H1 (cell line): Measurements from ENCODE around the gene YIPF1. TPM values are rescaled to one million over a fixed set of nuclear protein-coding genes. Genes with fewer than 3 reads are reported as not detected.

Experiments
- ASH2L ChIP-seq: fragments of 200-600, 300-600 bp; sonication (generic); IDR thresholded peaks from one replicate; pipeline ENCODE4 v1.7.1; 2017; ENCODE audit warnings: low read length
- CHD7 ChIP-seq: fragments of 300-600 bp; sonication (generic); IDR thresholded peaks from 2 replicates; pipeline ENCODE4 v1.7.1; 2012; ENCODE audit warnings: low read length, moderate library complexity, mild to moderate bottlenecking, inconsistent platforms; ENCODE audit not compliant: insufficient replicate concordance
- GTF2F1 ChIP-seq: IDR thresholded peaks from 2 replicates; pipeline ENCODE4 v1.6.1; 2012; ENCODE audit warnings: low read depth, low read length, improper control_type of control experiment, borderline replicate concordance
- SIN3A ChIP-seq, 2 experiments: IDR thresholded peaks in 1 of 2; conservative IDR thresholded peaks in 1 of 2; 2 replicates each; pipeline ENCODE4 v1.6.1; 2011 to 2012; ENCODE audit warnings: low read length in 2 of 2, improper control_type of control experiment in 1 of 2, low read depth in 1 of 2, mild to moderate bottlenecking in 1 of 2
- polyA plus RNA-seq, 7 experiments: library from polyadenylated mRNA; depleted of rRNA in 3 of 7; stranded (reverse) in 5 of 7; unstranded in 2 of 7; fragments of >200 nt in 5 of 7; fragments of 200-250 nt in 2 of 7; gene quantifications; 1 replicate in 5 of 7; 2 replicates in 1 of 7; 4 replicates in 1 of 7; pipeline versions ENCODE4 v1.2.1 to v1.2.3, GENCODE V29; 2011 to 2013; ENCODE audit warnings: missing spikeins in 2 of 7, mixed read lengths in 2 of 7
- total RNA-seq: library from RNA; stranded (reverse); fragmentation: NEBNext Ultra II Directional; extraction: Animal tissue kit (Norgen Biotek cat#: 25700); gene quantifications from 2 replicates; pipeline ENCODE4 v1.2.1, GENCODE V29; 2021

The YIPF1 gene
- total and polyA plus RNA-seq, 2 of the 8 experiments (the other 6 are each of a cell fraction or from before 2014, with no cell fraction given) = 31.8 to 53.7 TPM

- no peak for TF ChIP-seq CHD7
- no peak for TF ChIP-seq GTF2F1
- no peak for TF ChIP-seq SIN3A (conservative IDR thresholded peaks at IDR 0.05 in 1 of 2, IDR thresholded peaks at IDR 0.05 in 1 of 2; ENCODE audit: low read depth in 1 of 2, low read length in 2 of 2)
- TF ChIP-seq ASH2L = no peak
- TF ChIP-seq, all 59 proteins: peak for 0
These were observed 916 bp downstream of the YIPF1 start (continued) for GRCh38 chr1:53888681-53889080.
